G401.6 (cell line): Measurements from ENCODE around the gene PHOX2B.

Source experiments
- FAIRE-seq: peaks from 2 replicates; lab custom pipeline; 2012; peaks lifted over from hg19 to GRCh38; lab: Jason Lieb, UNC

PHOX2B gene

GRCh38 chr4:41748571-41749475 is at the start of gene PHOX2B:
Gene PHOX2B (minus strand): TSS chr4:41748725. CDS start chr4:41748610, 115 bp downstream.
- no peak for FAIRE-seq

- FAIRE-seq, result no peak
These were observed 48.7 kb upstream of the PHOX2B start for GRCh38 chr4:41797260-41797659.

- no peak for FAIRE-seq
These were observed 48.2 kb upstream of the PHOX2B start for GRCh38 chr4:41796545-41797210.

- no peak for FAIRE-seq
These were observed 47.4 kb upstream of the PHOX2B start for GRCh38 chr4:41795796-41796385.

GRCh38 chr4:41792166-41792565 is 43.6 kb upstream of the PHOX2B start:
- FAIRE-seq, result no peak

- no peak for FAIRE-seq
These were observed 43.0 kb upstream of the PHOX2B start for GRCh38 chr4:41791557-41791956.

GRCh38 chr4:41787931-41788330 is 39.4 kb upstream of the PHOX2B start:
- FAIRE-seq, result no peak

- no peak for FAIRE-seq
These were observed 37.1 kb upstream of the PHOX2B start for GRCh38 chr4:41785665-41786064.

- FAIRE-seq, result no peak
These were observed 35.9 kb upstream of the PHOX2B start for GRCh38 chr4:41784191-41784979.

- FAIRE-seq, result no peak
These were observed 27.9 kb upstream of the PHOX2B start for GRCh38 chr4:41776466-41776865.

GRCh38 chr4:41763729-41764128 is 15.2 kb upstream of the PHOX2B start:
- no peak for FAIRE-seq

- FAIRE-seq, result no peak
These were observed 10.4 kb upstream of the PHOX2B start for GRCh38 chr4:41758884-41759283.

- FAIRE-seq, result no peak
These were observed 9.1 kb upstream of the PHOX2B start for GRCh38 chr4:41757521-41758156.

GRCh38 chr4:41753942-41754341 is 5.4 kb upstream of the PHOX2B start:
- no peak for FAIRE-seq

GRCh38 chr4:41752081-41752836 is 3.7 kb upstream of the PHOX2B start:
- FAIRE-seq, result no peak

- no peak for FAIRE-seq
These were observed 3.0 kb upstream of the PHOX2B start for GRCh38 chr4:41751449-41752061.

GRCh38 chr4:41750626-41751448 is 2.3 kb upstream of the PHOX2B start:
- no peak for FAIRE-seq

GRCh38 chr4:41750121-41750625 is 1.6 kb upstream of the PHOX2B start:
- FAIRE-seq, result no peak

GRCh38 chr4:41749631-41750039 is 1.1 kb upstream of the PHOX2B start:
- FAIRE-seq, result no peak
